ENCODE measurements around the gene CACNA2D3. TPM values are rescaled to one million over a fixed set of nuclear protein-coding genes. Genes with fewer than 3 reads are reported as not detected.

CACNA2D3 gene
- total RNA-seq, 2 donors from 2014 or later = 0.42 to 0.98 TPM

DNA sequence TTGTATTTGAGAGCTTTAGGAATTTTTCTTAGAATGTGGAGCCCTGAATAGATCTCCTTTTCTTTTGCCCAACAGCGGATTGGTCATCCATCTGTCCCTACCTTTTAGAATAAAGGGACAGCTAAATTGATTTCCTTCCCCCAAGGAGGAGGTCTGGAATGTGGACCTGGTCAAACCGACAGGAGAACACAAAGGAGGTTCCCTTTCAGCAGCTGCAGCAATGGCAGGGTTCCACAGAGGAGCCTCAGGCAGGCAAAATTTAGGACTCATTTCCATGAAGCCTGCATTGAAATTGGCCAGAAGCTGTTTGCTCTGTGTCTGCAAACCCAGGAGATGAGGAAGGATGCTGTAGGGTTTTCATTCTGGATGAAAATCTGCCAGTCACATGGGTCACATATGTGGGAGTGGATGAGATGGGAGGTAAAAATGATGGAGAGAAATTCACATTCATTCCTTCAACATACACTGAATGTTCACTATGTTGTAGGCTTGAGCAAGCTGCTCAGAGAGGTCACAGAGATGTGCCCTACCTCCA, 728.2 kb downstream of the CACNA2D3 start:
- Histone ChIP-seq H3K36me3 (no peaks in the 10 kb centered on the region), H3K9ac (ENCODE audit: low read depth in 2 of 2, low read length in 2 of 2) (no peak overlapping the region), H3K27me3 (no peaks in the 10 kb centered on the region), H3K9me3 (no peaks in the 10 kb centered on the region), H3K4me1 (no peaks in the 10 kb centered on the region), H3K27ac (no peak overlapping the region), H3K4me3 (no peak overlapping the region)
- no peak for DNase-seq
- intact Hi-C loops (cut with DNase I) = loop anchor here (5.0 to 10.0 kb wide), 5 partner anchors 334 to 1402 kb away; partner anchors contain the start of gene WNT5A
- TF ChIP-seq CTCF (IDR thresholded peaks at IDR 0.05) = no peak

DNA sequence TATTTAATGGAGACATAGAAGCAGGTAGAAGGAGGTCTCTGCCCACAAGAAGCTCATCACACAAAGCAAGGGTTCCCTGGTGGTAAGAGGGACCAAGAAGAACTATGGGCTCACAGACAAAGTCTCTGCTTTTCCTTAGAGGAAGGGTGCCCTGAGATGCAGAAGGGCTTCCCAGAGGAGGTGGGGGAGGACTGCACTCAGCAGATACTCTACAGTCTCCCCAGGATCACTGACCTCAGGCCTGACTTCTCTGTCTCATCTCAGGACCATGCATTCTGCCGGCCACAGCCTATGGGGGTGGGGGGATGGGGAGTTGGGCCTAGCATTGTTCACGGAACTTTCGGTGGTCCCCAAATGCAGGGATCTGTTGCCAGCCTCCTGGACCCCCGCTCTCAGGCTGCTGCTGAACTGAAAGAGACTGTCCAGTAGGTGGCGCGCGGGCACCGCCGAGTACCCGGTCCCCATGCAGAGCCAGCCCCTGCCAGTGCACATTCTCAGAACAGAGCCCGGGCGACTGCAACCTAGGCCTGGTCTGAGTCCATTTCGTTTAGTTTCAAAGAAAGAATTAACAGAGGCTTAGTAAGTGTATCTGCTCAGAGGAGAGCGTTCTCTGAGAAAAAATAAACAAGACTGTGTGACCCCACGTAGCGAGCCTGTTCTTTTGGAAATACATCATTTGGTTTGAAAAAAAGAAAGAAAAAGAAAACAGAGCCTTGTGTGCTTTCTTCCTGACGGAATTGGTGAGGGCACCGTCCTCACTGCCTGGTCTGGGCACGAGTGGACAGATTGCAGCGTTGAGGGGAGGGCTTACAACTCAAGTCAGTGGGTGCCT, 731.4 kb downstream of the CACNA2D3 start:
- Histone ChIP-seq H3K27me3 (no peaks in the 10 kb centered on the region), H3K9me3 (no peaks in the 10 kb centered on the region), H3K4me1 (no peaks in the 10 kb centered on the region), H3K9ac (ENCODE audit: low read depth in 2 of 2, low read length in 2 of 2) (no peak overlapping the region), H3K4me3 (no peak overlapping the region), H3K36me3 (no peaks in the 10 kb centered on the region), H3K27ac (no peak overlapping the region)
- peak; percentile 80 for TF ChIP-seq CTCF (IDR thresholded peaks at IDR 0.05)
- peak; percentile 70 for DNase-seq
- intact Hi-C loops (cut with DNase I) = loop anchor here (5.0 to 10.0 kb wide), 5 partner anchors 331 to 1399 kb away; partner anchors contain the start of gene WNT5A

- intact Hi-C loops (cut with DNase I) = loop anchor here (10.0 kb wide), 4 partner anchors 329 to 1039 kb away; partner anchors contain the start of gene WNT5A
- H3K9ac ChIP-seq (ENCODE audit: low read depth in 2 of 2, low read length in 2 of 2) = no peak overlapping the region
- no peak overlapping the region for H3K4me3 ChIP-seq
- no peaks in the 10 kb centered on the region for H3K27me3 ChIP-seq
- H3K36me3 ChIP-seq = no peaks in the 10 kb centered on the region
- H3K9me3 ChIP-seq = no peaks in the 10 kb centered on the region
- no peak overlapping the region for H3K27ac ChIP-seq
- TF ChIP-seq CTCF (IDR thresholded peaks at IDR 0.05) = no peak
- DNase-seq = no peak
- no peaks in the 10 kb centered on the region for H3K4me1 ChIP-seq
These were observed 733.9 kb downstream of the CACNA2D3 start for GRCh38 chr3:54856271-54856670.

GRCh38 chr3:54857343-54857742, 735.0 kb downstream of the CACNA2D3 start:
- no peak overlapping the region for H3K4me3 ChIP-seq
- intact Hi-C loops (cut with DNase I) = loop anchor here (10.0 kb wide), 4 partner anchors 327 to 1037 kb away; partner anchors contain the start of gene WNT5A
- TF ChIP-seq CTCF (IDR thresholded peaks at IDR 0.05) = no peak
- no peaks in the 10 kb centered on the region for H3K36me3 ChIP-seq
- no peak overlapping the region for H3K27ac ChIP-seq
- H3K9me3 ChIP-seq = no peaks in the 10 kb centered on the region
- H3K4me1 ChIP-seq = no peaks in the 10 kb centered on the region
- H3K9ac ChIP-seq (ENCODE audit: low read depth in 2 of 2, low read length in 2 of 2) = no peak overlapping the region
- H3K27me3 ChIP-seq = no peaks in the 10 kb centered on the region
- DNase-seq = no peak

GRCh38 chr3:54858093-54858785, 735.9 kb downstream of the CACNA2D3 start:
- no peak overlapping the region for H3K9ac ChIP-seq (ENCODE audit: low read depth in 2 of 2, low read length in 2 of 2)
- H3K4me3 ChIP-seq = no peak overlapping the region
- no peaks in the 10 kb centered on the region for H3K27me3 ChIP-seq
- no peak for TF ChIP-seq CTCF (IDR thresholded peaks at IDR 0.05)
- no peak for DNase-seq
- no peak overlapping the region for H3K27ac ChIP-seq
- no peaks in the 10 kb centered on the region for H3K9me3 ChIP-seq
- intact Hi-C loops (cut with DNase I) = loop anchor here (10.0 kb wide), 4 partner anchors 327 to 1037 kb away; partner anchors contain the start of gene WNT5A
- H3K36me3 ChIP-seq = no peaks in the 10 kb centered on the region
- no peaks in the 10 kb centered on the region for H3K4me1 ChIP-seq

All from colonic mucosa (tissue), 4 donors.